Ovary (tissue), 9 donors: Measurements from ENCODE around the gene BACH1. TPM values are rescaled to one million over a fixed set of nuclear protein-coding genes. Genes with fewer than 3 reads are reported as not detected.

ENCODE experiments used
- DNase-seq, 5 donors: peaks; one replicate each; pipeline ENCODE4 v3.0.0-alpha.2; 2019 to 2020
- H3K27ac ChIP-seq, 2 donors: fragments of 200-600 bp; one replicate each; pipeline versions ENCODE4 v1.5.1 to v1.8.0; 2019 to 2022
- H3K27me3 ChIP-seq: fragments of 200-600 bp; one replicate; pipeline ENCODE4 v1.8.0; 2022
- H3K36me3 ChIP-seq: fragments of 200-600 bp; sonication (generic); one replicate; pipeline ENCODE4 v1.5.1; 2019
- H3K4me1 ChIP-seq: one replicate; pipeline ENCODE4 v1.8.1; 2013; ENCODE audit warnings: mild to moderate bottlenecking, moderate library complexity; ENCODE audit not compliant: insufficient read depth
- H3K4me3 ChIP-seq: fragments of 200-600 bp; sonication (generic); one replicate; pipeline ENCODE4 v1.5.1; 2017
- H3K9me3 ChIP-seq, 2 donors: fragments of 200-600 bp in 1 of 2; sonication (generic) in 1 of 2; one replicate each; pipeline versions ENCODE4 v1.5.1 to v1.8.1; 2013 to 2019; ENCODE audit warnings: mild to moderate bottlenecking in 1 of 2, moderate library complexity in 1 of 2
- CTCF ChIP-seq, 3 donors: fragments of 450-650 bp in 2 of 3; fragments of 200-600 bp in 1 of 3; IDR thresholded peaks; one replicate each; pipeline versions ENCODE4 v1.5.1 to v1.8.0; 2016 to 2022; ENCODE audit warnings: antibody characterized with exemption in 3 of 3, mild to moderate bottlenecking in 1 of 3
- EP300 ChIP-seq: sonication (generic); formaldehyde crosslinking; IDR thresholded peaks from one replicate; pipeline ENCODE4 v1.6.1; 2017; ENCODE audit warnings: antibody characterized with exemption
- POLR2A ChIP-seq: fragments of 450-650 bp; IDR thresholded peaks from one replicate; pipeline ENCODE4 v1.6.1; 2017; ENCODE audit warnings: antibody characterized with exemption, mild to moderate bottlenecking, moderate library complexity
- WGBS, 3 donors: extraction: QIAGEN DNeasy Blood & Tissue Kit in 1 of 3; methylation state at CpG; one replicate each; pipeline versions ENCODE4 v1.1.5 to v1.1.7; 2013 to 2017; 5-methylcytosine and 5-hydroxymethylcytosine counted together
- intact Hi-C, 4 donors: fragments of 100-400 bp; cut with DNase I; formaldehyde crosslinking; loops; one replicate each; pipeline versions ENCODE4 v1.11.0 to v1.15.1; 2022 to 2023
- polyA plus RNA-seq, 2 donors: library from polyadenylated mRNA; stranded (reverse); fragments of 200-250 nt in 1 of 2; fragments of 350-450 nt in 1 of 2; fragmentation: Illumina TruSeq in 1 of 2; extraction: RNeasy Lipid Tissue Mini Kit (QIAGEN cat#74804) in 1 of 2; gene quantifications; one replicate each; pipeline ENCODE4 v1.2.3, GENCODE V29; 2013 to 2014
- total RNA-seq, 7 donors: library from RNA; depleted of rRNA in 2 of 7; stranded (reverse); fragments of >200 nt in 2 of 7; fragmentation: NEBNext Ultra II Directional in 3 of 7; extraction: Animal tissue kit (Norgen Biotek cat#: 25700) in 3 of 7; gene quantifications; one replicate each; pipeline versions ENCODE4 v1.1.0 to v1.2.4, GENCODE V29; 2016 to 2023
- donor health status: DM: no; HTN: no; CAD: no; lungs with moderate emphysema.
- donor health status: DM: no; HTN: no; CAD: no.
- donor health status: Bipolar disorder and iron deficiency.
- donor health status: DM: yes; HTN: yes; CAD: no.
- donor health status: DM: no; HTN: no; CAD: no.
- donor health status: DM: yes; HTN: yes; CAD: no.

Gene BACH1
- total and polyA plus RNA-seq, 9 donors: 11.4 to 77.0 (median 52.3) TPM

GRCh38 chr21:29338256-29338655, 39.5 kb downstream of the BACH1 start:
- Histone ChIP-seq H3K27ac (no peak overlapping the region), H3K4me1 (peaks cover 2% of the 10 kb centered on the region), H3K27me3 (no peaks in the 10 kb centered on the region), H3K36me3 (no peaks in the 10 kb centered on the region), H3K4me3 (no peak overlapping the region), H3K9me3 (no peaks in the 10 kb centered on the region)
- WGBS, 3 donors: 97 to 98% (median 97%) methylated on average over 4 of the region's 4 CpGs
- TF ChIP-seq POLR2A (no peak), EP300 (no peak), CTCF (IDR thresholded peaks at IDR 0.05) (no peak)
- DNase-seq: no peak
- intact Hi-C loops: no loop called here

- DNase-seq: no peak
- intact Hi-C loops: loop anchor here in 1 of 4 donors (10.0 kb wide), 1 partner anchor 45 kb away; the partner anchor contains the start of gene BACH1
- Histone ChIP-seq H3K27ac (no peak overlapping the region), H3K9me3 (no peaks in the 10 kb centered on the region), H3K27me3 (no peaks in the 10 kb centered on the region), H3K4me1 (peaks cover 2% of the 10 kb centered on the region), H3K4me3 (no peak overlapping the region), H3K36me3 (no peaks in the 10 kb centered on the region)
- TF ChIP-seq CTCF (IDR thresholded peaks at IDR 0.05) (no peak), POLR2A (no peak), EP300 (no peak)
These were observed 41.5 kb downstream of the BACH1 start for GRCh38 chr21:29340228-29340627.

- Histone ChIP-seq H3K9me3 (no peaks in the 10 kb centered on the region), H3K4me1 (peaks cover 8% of the 10 kb centered on the region), H3K27me3 (no peaks in the 10 kb centered on the region), H3K4me3 (no peak overlapping the region), H3K27ac (no peak overlapping the region), H3K36me3 (no peaks in the 10 kb centered on the region)
- WGBS, 3 donors: 68 to 72% (median 70%) methylated on average over 9 of the region's 9 CpGs
- no peak for DNase-seq
- TF ChIP-seq POLR2A (no peak), EP300 (no peak), CTCF (IDR thresholded peaks at IDR 0.05) (no peak)
- intact Hi-C loops: loop anchor here in 1 of 4 donors (10.0 kb wide), 1 partner anchor 48 kb away; the partner anchor contains the start of gene BACH1
These were observed 43.7 kb downstream of the BACH1 start for GRCh38 chr21:29342363-29342957.

GRCh38 chr21:29343519-29343918, 44.8 kb downstream of the BACH1 start:
- no peaks in the 10 kb centered on the region for H3K9me3 ChIP-seq
- no peak for DNase-seq
- H3K27ac ChIP-seq: no peak overlapping the region
- TF ChIP-seq EP300: no peak
- TF ChIP-seq POLR2A: no peak
- TF ChIP-seq CTCF (IDR thresholded peaks at IDR 0.05): no peak
- H3K4me3 ChIP-seq: no peak overlapping the region
- H3K27me3 ChIP-seq: no peaks in the 10 kb centered on the region
- WGBS, 3 donors: 58 to 62% (median 62%) methylated on average over 4 of the region's 4 CpGs
- intact Hi-C loops: loop anchor here in 1 of 4 donors (10.0 kb wide), 1 partner anchor 49 kb away; the partner anchor contains the start of gene BACH1
- no peaks in the 10 kb centered on the region for H3K36me3 ChIP-seq
- peaks cover 10% of the 10 kb centered on the region for H3K4me1 ChIP-seq
